Kidney epithelial cell (primary cell): ENCODE results near the gene BMP5. TPM values are rescaled to one million over a fixed set of nuclear protein-coding genes. Genes with fewer than 3 reads are reported as not detected.

Source experiments
- DNase-seq: peaks from one replicate; pipeline ENCODE4 v3.0.0-alpha.2; 2010; ENCODE audit warnings: low read depth
- H3K27me3 ChIP-seq: 2 replicates; pipeline ENCODE4 v1.6.0; 2011; ENCODE audit warnings: low read length; ENCODE audit not compliant: control insufficient read depth, insufficient read depth
- H3K36me3 ChIP-seq: 2 replicates; pipeline ENCODE4 v1.5.1; 2011; ENCODE audit warnings: low read length; ENCODE audit not compliant: control insufficient read depth, insufficient read depth
- H3K4me3 ChIP-seq: 2 replicates; pipeline ENCODE4 v1.5.1; 2011; ENCODE audit warnings: low read depth, mild to moderate bottlenecking, control low read depth, low read length
- CTCF ChIP-seq: IDR thresholded peaks from 2 replicates; pipeline ENCODE4 v1.5.1; 2011; ENCODE audit warnings: mild to moderate bottlenecking, moderate library complexity, low read length, control low read depth, inconsistent platforms; ENCODE audit not compliant: insufficient read depth, poor library complexity, severe bottlenecking
- total RNA-seq: library from RNA; depleted of rRNA; stranded (reverse); fragments of >200 nt; gene quantifications from 2 replicates; pipeline ENCODE4 v1.2.3, GENCODE V29; 2015

The BMP5 gene
- total RNA-seq, 1 donor from 2014 or later, result not detected

GRCh38 chr6:55835220-55835619 lies 40.2 kb downstream of the BMP5 start:
- DNase-seq, result no peak
- no peak for TF ChIP-seq CTCF
- Histone ChIP-seq H3K4me3 (no peak overlapping the region), H3K27me3 (no peaks in the 10 kb centered on the region), H3K36me3 (no peaks in the 10 kb centered on the region)

- TF ChIP-seq CTCF, result no peak
- Histone ChIP-seq H3K4me3 (no peak overlapping the region), H3K36me3 (no peaks in the 10 kb centered on the region), H3K27me3 (no peaks in the 10 kb centered on the region)
- no peak for DNase-seq
These were observed 42.1 kb downstream of the BMP5 start for GRCh38 chr6:55833284-55833683.

- Histone ChIP-seq H3K4me3 (no peak overlapping the region), H3K27me3 (no peaks in the 10 kb centered on the region), H3K36me3 (no peaks in the 10 kb centered on the region)
- no peak for TF ChIP-seq CTCF
- DNase-seq, result no peak
These were observed 47.4 kb downstream of the BMP5 start for GRCh38 chr6:55827818-55828522.

GRCh38 chr6:55826941-55827340 lies 48.4 kb downstream of the BMP5 start:
- Histone ChIP-seq H3K27me3 (no peaks in the 10 kb centered on the region), H3K4me3 (no peak overlapping the region), H3K36me3 (no peaks in the 10 kb centered on the region)
- no peak for DNase-seq
- TF ChIP-seq CTCF, result no peak

GRCh38 chr6:55825402-55826051 lies 49.9 kb downstream of the BMP5 start:
- no peak overlapping the region for H3K4me3 ChIP-seq
- peak; percentile 55 for DNase-seq
- H3K36me3 ChIP-seq, result no peaks in the 10 kb centered on the region
- TF ChIP-seq CTCF, result no peak
- H3K27me3 ChIP-seq, result no peaks in the 10 kb centered on the region
